Measurements from ENCODE around the gene NEUROD6. TPM values are rescaled to one million over a fixed set of nuclear protein-coding genes. Genes with fewer than 3 reads are reported as not detected.

NEUROD6 gene
- total RNA-seq, 1 experiment from 2014 or later: not detected

Other genes with a start within 250 kb of the NEUROD6 start
- gene ITPRID1, start 173.4 kb upstream of the NEUROD6 start, total RNA-seq (2021; ENCODE audit: unreplicated experiment): not detected

Data from Panc1 (cell line).